Dermis microvascular lymphatic vessel endothelial cell (primary cell): Measurements from ENCODE around the gene CD70. TPM values are rescaled to one million over a fixed set of nuclear protein-coding genes. Genes with fewer than 3 reads are reported as not detected.
"Not testable (repeated sequence)": the region's sequence is repeated elsewhere in the genome, so short reads cannot be mapped to it uniquely, and the experiment has no call there.

Experiments used
- DNase-seq, 2 donors: peaks; one replicate each; pipeline versions ENCODE4 v3.0.0 to v3.0.0-alpha.2; 2010; ENCODE audit warnings: low read depth in 2 of 2
- total RNA-seq: library from RNA; depleted of rRNA; stranded (reverse); fragments of >200 nt; gene quantifications from 2 replicates; pipeline ENCODE4 v1.2.1, GENCODE V29; 2014

Gene CD70
- total RNA-seq, 1 donor from 2014 or later, result not detected

DNA sequence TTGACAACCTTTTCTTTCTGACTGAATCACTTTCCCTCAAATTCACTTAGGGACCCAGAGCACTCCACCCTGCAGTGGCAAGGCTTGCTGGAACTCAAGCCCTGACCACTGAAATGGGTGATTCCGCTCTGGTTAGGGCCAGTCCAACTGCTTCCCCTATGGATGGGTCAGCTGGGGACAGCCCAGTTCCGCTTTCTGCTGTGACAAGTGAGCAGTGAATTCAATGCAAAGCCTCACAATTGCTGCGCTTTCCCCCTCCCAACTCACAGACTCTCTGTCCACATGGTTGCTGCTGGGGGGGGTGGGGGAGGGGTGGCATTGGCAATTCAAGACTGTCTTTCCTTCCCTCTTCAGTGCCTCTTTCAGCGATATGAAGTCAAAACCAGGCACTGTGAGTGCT is 18.7 kb downstream of the CD70 start:
- no peak for DNase-seq

GRCh38 chr19:6571167-6571566 is 19.8 kb downstream of the CD70 start:
- no peak for DNase-seq

DNA sequence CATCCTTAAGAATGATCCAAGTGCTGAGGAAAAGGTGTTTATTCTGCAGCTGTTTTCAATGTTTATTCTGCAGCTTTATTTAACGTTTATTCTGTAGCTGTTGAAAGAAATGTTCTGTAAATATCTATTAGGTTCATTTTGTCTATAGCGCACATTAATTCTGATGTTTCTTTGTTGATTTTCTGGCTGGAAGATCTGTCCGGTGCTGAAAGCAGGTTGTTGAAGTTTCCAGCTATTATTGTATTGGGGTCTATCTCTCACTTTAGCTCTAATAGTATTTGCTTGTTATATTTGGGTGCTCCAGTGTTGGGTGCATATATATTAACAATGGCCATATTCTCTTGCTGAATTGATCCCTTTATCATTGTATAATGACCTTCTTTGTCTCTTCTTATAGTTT is 20.2 kb downstream of the CD70 start:
- DNase-seq, result no peak

DNA sequence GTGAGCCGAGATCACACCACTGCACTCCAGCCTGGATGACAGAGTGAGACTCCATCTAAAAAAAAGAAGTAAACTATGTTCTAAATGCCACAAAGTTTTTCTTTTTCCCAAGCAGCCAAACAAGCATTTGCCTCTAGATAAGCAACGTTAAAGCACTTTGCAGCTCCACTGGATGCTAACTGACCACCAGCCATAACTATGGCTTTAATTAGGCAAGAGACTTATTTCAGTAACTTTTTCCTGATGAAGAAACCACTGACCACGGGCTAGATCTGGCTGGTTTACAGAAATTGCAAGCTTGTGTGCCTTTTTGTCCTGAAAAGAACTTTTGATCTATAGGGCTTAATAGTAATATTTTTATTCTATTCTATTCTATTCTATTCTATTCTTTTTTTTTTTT is 22.1 kb downstream of the CD70 start:
- no peak for DNase-seq

GRCh38 chr19:6568010-6568526 is 22.9 kb downstream of the CD70 start:
- DNase-seq, result no peak

GRCh38 chr19:6566727-6567126 is 24.2 kb downstream of the CD70 start:
- not testable (repeated sequence) for DNase-seq

DNA sequence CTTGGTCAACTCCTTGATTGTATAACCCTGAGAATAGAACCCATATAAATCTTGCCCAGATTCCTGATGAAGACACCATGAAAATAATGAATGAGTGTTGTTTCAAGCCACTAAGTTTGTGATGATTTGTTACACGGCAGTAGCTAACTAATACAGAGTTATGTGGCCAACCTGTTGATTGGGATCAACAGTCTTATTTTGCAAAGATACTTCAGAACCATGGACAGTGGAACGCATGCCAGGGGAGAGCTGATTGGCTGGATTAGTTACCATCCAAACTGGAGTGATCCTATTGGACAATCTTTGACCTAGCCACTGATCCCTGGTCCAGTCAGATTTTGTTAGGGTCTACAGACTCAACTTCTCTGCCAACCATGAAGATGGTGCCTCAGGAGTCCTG is 26.6 kb downstream of the CD70 start:
- DNase-seq, result peak in 1 of 2 donors; percentile 46

- DNase-seq, result not testable (repeated sequence)
These were observed 28.5 kb downstream of the CD70 start for GRCh38 chr19:6562437-6562836.

GRCh38 chr19:6556480-6557195 is 34.3 kb downstream of the CD70 start:
- no peak for DNase-seq

DNA sequence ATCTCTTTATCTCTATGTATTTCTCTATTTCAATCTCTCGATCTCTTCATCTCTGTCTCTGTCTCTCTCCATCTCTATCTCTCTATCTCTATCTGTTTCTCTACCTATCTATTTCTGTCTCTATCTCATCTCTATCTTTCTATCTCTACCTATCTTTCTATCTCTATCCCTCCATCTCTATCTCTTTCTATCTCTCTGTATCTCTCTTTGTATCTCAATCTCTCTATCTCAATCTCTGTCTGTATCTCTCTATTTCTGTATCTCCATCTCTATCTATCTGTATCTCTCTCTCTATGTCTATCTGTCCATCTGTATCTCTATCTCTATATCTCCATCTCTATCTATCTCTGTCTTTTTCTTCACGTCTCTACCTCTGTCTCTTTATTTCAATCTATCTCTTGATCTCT is 34.9 kb downstream of the CD70 start:
- DNase-seq, result no peak

GRCh38 chr19:6551607-6552450 is 39.1 kb downstream of the CD70 start:
- no peak for DNase-seq

GRCh38 chr19:6551091-6551490 is 39.9 kb downstream of the CD70 start:
- DNase-seq, result no peak

GRCh38 chr19:6550679-6551078 is 40.3 kb downstream of the CD70 start:
- not testable (repeated sequence) for DNase-seq

DNA sequence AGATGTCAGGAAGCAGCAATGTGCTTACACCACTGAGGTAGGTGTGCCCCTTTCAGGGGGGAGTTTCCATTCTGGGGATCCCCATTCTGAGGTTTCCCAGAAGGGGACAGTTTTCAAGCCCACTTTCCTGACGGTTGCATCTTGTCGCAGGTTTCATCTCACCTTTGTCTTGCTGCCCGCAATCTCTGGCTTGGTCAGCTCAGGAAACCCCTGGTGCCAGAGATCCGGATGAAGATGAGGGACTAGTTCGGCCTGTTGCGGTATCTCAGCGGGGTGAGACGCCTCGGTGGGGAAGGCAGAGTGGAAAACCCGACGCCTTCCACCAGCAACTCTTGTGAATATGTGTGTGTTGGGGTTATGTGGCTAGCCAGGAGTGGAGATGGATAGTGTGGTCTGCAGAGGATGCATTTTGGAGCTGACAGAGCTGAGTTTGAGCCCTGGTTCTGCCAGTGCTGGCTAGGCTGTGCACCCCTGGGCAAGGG is 47.0 kb downstream of the CD70 start:
- no peak for DNase-seq

DNA sequence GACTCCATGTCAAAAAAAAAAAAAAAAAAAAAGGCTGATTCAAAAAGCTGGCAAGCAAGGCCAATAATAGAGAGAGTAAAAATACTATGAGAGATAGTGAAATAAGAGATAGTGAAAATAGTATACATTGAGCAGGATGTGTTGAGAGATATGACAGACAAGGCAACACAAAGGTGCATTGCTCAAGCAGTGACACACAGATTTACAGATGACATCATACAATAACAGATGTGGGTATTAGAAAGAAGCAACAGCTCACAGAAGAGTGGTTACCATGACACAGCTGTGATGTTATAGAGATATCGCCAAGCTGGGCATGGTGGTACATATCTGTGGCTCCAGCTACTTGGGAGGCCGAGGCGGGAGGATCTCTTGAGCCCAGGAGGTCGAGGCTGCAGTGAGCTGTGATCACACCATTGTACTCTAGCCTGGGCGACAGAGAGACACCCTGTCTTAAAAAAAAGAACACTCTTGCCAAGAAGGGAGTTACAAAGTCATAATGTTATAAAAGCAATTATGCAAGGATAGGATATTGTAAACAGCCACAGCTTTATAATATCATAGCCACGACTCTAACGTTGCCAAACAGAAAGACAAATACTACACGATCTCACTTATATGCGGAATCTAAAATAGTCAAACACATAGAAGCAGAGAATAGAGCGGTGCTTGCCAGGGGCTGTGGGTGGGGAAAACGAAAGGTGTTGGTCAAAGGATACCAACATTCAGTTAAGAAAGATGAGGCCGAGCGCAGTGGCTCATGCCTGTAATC is 49.8 kb downstream of the CD70 start:
- DNase-seq, result no peak

DNA sequence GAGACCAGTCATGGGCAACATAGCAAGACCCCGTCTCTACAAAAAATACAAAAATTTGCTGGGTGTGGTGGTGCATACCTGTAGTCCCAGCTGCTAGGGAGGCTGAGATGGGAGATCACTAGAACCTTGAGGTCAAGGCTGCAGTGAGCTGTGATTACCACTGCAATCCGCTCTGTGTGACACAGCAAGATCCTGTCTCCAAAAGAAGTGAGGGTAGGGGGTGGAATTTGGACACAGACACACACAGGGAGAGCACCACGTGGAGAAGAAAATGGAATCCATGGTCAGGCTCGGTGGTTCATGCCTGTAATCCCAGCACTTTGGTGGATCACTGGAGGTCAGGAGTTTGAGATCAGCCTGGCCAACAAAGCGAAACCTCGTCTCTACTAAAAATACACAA is 51.4 kb downstream of the CD70 start:
- DNase-seq, result no peak

Other genes with a start within 250 kb of the CD70 start
- 37.6 and 56.3 TPM in 2 replicates for gene CLPP, start 229.6 kb downstream of the CD70 start, total RNA-seq
- gene ALKBH7, start 218.4 kb downstream of the CD70 start, total RNA-seq, result 20.5 and 30.5 TPM in 2 replicates
- gene PSPN, start 215.2 kb downstream of the CD70 start, total RNA-seq, result 0.64 and 1.0 TPM in 2 replicates
- 35.7 and 43.4 TPM in 2 replicates for gene GTF2F1, start 198.0 kb downstream of the CD70 start, total RNA-seq
- gene KHSRP, start 166.3 kb downstream of the CD70 start, total RNA-seq, result 89.9 and 116 TPM in 2 replicates
- gene SLC25A41, start 157.4 kb downstream of the CD70 start, total RNA-seq, result 0.13 TPM in 2 replicates
- 9.5 and 19.0 TPM in 2 replicates for gene SLC25A23, start 131.4 kb downstream of the CD70 start, total RNA-seq
- gene CRB3, start 126.9 kb downstream of the CD70 start, total RNA-seq, result not detected in 2 replicates
- not detected in 2 replicates for gene DENND1C, start 109.4 kb downstream of the CD70 start, total RNA-seq
- not detected in 2 replicates for gene TUBB4A, start 88.8 kb downstream of the CD70 start, total RNA-seq
- 0.39 and 0.63 TPM in 2 replicates for gene TNFSF9, start 60.1 kb downstream of the CD70 start, total RNA-seq
- gene TNFSF14, start 79.0 kb upstream of the CD70 start, total RNA-seq, result not detected in 2 replicates
- gene C3, start 129.5 kb upstream of the CD70 start, total RNA-seq, result 0.51 TPM in 2 replicates
- gene GPR108, start 146.4 kb upstream of the CD70 start, total RNA-seq, result 32.1 and 48.3 TPM in 2 replicates
- 21.7 and 25.0 TPM in 2 replicates for gene TRIP10, start 148.5 kb upstream of the CD70 start, total RNA-seq
- 3.2 and 3.8 TPM in 2 replicates for gene SH2D3A, start 176.3 kb upstream of the CD70 start, total RNA-seq
- gene VAV1, start 181.6 kb upstream of the CD70 start, total RNA-seq, result under 0.01 and 0.13 TPM in 2 replicates